HG03280 (cell line): ENCODE measurements around the gene PARK7.
A peak's percentile ranks its signal among the peaks of the same experiment; 100 is the strongest.

Experiments used
- ATAC-seq: cut with Tn5 transposase; IDR thresholded peaks from one replicate; pipeline ENCODE4 v1.9.1; 2021; ENCODE audit warnings: mild to moderate bottlenecking, moderate library complexity; ENCODE audit not compliant: unreplicated experiment

The PARK7 gene

DNA sequence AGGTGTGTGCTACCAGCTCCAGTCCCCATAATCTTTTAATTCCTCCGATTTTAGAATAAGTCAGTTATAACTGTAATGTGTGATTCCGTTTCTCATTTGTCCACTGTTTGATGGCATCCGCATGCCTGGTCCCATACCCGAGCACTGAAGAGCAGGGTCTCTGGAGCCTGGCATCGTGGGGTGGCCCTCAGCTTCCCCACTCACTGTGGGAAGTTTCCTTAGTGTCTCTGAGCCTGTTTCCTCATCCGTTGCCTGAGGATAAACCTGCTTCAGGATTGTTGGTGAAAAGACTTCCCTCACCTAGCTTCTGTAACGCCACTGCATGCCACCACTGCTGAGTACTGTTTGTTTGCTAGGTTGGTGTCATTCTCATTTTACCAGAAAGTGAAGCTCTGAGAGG, 19.5 kb downstream of the PARK7 start:
- ATAC-seq: no peak

- ATAC-seq: no peak
Observed at GRCh38 chr1:7983086-7983778, 21.7 kb downstream of the PARK7 start.

GRCh38 chr1:7984811-7985210, 23.3 kb downstream of the PARK7 start:
- ATAC-seq: no peak

- ATAC-seq: no peak
Observed at GRCh38 chr1:7985851-7986612, 24.5 kb downstream of the PARK7 start.

DNA sequence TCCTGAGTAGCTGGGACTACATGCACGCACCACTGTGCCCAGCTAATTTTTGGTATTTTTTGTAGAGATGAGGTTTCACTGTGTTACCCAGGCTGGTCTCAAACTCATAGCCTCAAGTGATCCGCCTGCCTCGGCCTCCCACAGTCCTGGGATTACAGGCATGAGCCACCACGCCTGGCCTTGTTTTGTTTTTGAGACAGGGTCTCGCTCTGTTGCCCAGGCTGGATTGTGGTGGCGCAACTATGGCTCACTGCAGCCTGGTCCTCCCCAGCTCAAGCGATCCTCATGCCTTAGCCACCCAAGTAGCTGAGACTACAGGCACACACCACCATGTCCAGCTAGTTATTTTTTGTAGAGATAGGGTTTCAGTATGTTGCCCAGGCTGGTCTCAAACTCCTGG, 26.0 kb downstream of the PARK7 start:
- no peak for ATAC-seq

DNA sequence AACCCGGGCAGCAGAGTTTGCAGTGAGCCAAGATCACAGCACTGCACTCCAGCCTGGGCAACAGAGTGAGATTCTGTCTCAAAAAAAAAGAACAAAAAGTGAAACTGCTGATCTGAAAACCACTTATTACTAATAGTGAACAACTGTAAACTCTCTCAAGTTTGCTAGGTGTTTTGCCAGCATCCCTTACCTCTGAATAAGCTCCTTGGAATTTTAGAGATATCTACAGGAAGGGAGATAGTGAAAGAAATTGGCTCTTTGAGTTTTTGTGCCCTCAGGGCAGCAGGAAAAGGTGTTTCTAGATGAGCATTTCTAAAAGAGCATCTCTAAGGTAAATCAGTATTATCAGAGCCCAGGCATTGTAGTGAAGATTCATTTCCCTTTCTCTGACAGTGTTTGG, 27.1 kb downstream of the PARK7 start:
- ATAC-seq: no peak

GRCh38 chr1:7989762-7990428, 28.4 kb downstream of the PARK7 start:
- no peak for ATAC-seq

GRCh38 chr1:7991504-7992440, 30.3 kb downstream of the PARK7 start:
- ATAC-seq: no peak

- ATAC-seq: no peak
Observed at GRCh38 chr1:7992885-7993284, 31.4 kb downstream of the PARK7 start.

DNA sequence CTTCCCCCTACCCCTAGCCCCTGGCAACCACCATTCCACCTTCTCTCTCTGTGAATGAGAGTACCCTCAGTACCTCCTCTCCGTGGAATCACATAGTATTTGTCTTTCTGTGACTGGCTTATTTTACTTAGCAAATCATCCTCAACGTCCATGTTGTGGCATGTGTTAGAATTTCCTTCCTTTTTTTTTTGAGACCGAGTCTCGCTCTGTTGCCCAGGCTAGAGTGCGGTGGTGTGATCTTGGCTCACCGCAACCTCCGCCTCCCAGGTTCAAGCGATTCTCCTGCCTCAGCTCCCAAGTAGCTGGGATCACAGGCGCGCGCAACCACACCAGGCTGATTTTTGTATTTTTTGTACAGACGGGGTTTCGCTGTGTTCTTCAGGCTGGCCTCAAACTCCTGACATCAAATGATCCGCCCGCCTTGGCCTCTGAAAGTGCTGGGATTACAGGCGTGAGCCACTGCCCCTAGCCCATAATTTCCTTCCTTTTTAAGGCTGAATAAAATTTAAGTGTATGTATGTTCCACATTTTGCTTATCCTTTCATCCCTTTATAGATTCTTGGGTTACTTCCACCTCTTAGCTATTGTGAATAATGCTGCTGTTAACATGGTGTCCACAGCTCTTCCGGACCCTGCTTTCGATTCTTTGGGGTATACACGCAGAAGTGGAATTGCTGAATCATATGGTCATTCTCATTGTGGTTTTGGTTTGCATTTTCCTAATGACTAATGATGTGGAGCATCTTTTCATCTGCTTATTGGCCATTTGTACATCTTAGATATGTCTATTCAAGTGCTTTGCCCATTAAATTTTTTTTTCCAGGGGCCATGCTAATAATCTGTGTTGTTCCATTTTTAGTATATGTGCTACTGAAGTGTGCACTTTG, 32.3 kb downstream of the PARK7 start:
- ATAC-seq: peak; percentile 82

GRCh38 chr1:7994827-7995226, 33.3 kb downstream of the PARK7 start:
- no peak for ATAC-seq

DNA sequence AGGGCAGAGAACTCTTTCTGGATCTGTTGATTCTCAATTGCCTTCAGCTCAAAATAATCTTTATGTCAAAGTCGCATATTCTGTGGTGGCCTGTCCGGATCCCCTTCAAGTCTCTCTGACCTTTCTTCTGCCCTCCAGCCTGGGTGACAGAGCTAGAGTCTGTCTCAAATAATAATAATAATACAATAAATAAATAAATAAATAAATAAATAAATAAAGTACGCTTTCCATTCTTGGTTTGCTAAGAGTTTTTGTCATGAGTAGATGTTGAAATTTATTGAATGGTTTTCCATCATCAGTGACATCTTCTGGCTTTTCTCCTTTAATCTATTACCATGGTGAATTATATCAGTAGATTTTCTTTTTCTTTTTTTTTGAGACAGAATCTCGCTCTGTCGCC, 33.9 kb downstream of the PARK7 start:
- ATAC-seq: no peak

- no peak for ATAC-seq
Observed at GRCh38 chr1:8002329-8002910, 40.9 kb downstream of the PARK7 start.

DNA sequence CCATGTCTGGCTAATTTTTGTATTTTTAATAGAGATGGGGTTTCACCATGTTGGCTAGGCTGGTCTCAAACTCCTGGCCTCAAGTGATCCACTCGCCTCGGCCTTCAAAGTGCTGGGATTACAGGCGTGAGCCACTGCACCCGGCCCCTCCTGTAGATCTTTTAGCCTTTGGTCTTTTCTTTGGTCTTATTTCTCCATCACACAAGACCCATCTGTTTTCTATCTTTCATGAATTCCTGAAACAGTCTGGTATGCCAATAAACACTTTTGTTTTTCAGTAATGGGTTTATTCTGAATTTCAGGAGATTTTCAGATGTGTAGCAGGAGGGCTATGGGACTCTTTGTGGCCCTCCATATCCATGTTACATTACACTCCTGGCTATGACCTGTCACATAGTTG, 41.4 kb downstream of the PARK7 start:
- ATAC-seq: no peak

- ATAC-seq: no peak
Observed at GRCh38 chr1:8003438-8004112, 42.1 kb downstream of the PARK7 start.

DNA sequence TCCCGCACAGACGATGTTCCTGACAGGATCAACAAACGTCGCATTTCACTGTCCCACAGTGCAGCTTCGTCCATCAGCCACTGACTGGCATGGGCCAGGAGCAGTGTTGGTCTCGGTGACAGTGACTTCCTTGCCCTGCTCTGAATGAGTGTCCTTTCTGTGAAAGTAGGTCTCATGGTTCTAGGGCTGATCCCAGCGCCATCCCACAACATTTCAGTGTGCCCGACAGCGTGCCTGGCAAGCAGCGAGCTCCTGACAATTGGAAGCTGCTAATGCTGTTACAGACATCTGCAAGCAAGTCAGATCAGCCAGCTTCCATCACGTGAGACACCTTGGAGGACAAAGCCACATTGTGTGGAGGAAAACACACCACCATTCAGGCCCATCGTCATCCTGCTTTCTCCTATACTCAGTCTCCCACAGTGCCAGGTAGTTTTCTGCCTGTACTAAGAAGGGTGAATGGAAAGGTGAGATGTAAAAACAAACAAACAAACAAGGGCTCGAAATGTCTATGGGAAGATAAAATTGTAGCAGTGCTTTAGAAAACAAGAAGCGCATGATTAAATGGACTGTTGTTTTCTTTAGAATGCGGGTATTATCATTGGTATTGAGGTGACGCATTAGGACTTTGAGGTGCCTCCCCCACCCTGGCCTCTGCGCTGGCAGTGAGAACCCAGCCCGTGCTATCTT, 42.7 kb downstream of the PARK7 start:
- no peak for ATAC-seq

DNA sequence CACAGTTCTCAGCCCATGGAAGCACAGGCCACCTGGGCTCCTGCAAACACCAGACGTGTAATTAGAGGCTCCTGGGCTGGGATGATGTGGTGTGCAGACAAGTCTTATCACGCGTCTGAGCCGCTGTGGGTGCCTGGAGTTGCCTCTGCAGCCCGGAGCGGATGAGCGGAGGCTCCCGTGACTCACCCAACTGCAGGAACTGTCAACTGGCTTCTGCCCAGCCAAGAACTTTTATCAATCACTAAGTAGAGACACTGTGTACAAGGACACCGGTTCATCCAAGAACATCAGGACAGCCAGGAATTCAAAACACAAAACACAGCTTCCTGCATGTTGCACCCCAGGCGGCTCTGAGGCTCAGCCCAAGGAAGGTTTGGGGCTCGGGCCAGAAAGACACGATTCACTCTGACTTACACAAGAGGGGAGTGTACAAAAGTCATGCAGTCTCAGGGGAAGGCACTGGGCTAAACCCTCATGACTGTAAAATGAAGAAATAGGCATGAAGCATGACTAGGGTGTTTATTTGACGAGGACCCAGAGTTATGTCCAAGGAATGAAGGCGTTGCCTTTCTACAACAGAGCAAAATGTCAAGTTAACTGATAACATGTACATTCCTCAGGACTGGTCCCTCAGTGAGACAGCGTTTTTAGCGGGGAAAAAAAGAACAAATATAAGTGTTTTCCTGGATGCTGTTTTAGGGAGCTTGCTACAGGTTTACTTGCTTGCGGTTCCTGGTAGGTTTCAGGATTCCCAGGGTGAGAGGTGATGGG, 43.5 kb downstream of the PARK7 start:
- ATAC-seq: no peak
